Measurements from ENCODE around the gene ETNK2. TPM values are rescaled to one million over a fixed set of nuclear protein-coding genes. Genes with fewer than 3 reads are reported as not detected.

ETNK2 gene
- total RNA-seq, 2 experiments from 2014 or later: 0.75 to 1.5 TPM

DNA sequence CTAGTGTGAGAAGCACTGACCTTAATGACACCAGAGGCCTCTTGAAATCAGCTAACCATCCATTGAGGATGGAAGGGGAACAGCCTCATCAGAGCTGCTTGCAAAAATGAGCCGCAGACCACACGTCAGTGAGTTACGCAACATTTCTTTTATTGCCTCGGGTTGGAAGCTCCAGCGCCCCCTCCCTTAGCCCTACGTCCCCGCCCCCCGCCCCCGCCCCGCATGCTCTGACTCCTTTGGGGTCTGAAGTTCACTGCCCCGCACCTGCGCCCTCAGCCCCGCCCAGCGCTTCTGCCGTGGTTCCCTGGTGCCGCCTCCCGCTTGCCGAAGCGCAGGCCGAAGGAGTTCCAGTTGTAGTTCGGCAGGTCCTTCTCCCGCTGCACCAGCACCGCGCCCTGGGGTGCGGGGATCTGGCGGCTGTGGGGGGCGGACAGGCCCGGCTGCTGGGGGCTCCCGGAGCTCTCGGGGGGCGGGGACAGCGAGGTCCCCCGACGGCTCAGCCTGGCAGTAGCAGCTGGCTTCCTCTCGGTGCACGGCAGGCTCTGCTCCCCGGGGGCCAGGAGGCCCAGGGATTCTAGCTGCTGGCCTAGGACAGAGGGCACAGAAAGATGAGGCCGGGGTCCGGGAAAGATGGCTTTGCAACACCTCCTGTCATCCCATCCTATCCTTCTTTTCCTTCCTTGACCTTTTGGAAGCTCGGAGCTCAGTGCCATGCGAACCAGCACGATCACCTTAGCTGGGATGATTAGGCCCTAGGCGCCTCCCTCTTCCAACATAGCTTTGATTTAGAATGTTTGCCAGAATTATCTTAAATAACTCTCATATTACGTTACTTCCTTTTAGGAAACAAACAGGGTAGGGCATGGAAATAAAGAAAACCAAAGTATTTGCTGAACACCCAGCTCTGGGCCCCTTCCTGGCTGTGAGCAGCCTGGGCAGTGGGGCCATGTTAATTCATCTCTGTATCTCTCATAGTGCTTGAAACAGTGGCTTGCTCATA lies 38.7 kb upstream of the ETNK2 start:
- POLR2A ChIA-PET: interaction anchor here (1.0 kb wide), 1 partner anchor 188 kb away, joined by 3 read pairs; no protein-coding TSS in a partner anchor
- H3K36me3 Mint-ChIP-seq: no peaks in the 10 kb centered on the region
- H3K4me3 Mint-ChIP-seq: no peak overlapping the region
- peaks cover 22% of the 10 kb centered on the region for H3K4me1 Mint-ChIP-seq
- peaks cover 50% of the 10 kb centered on the region for H3K27me3 Mint-ChIP-seq
- DNase-seq (peak; percentile 39), ATAC-seq (ENCODE audit: low read depth) (peak; percentile 51)
- H3K9me3 Mint-ChIP-seq: peaks cover 5% of the 10 kb centered on the region
- no peak overlapping the region for H3K27ac Mint-ChIP-seq

GRCh38 chr1:204188959-204189639 lies 37.3 kb upstream of the ETNK2 start:
- POLR2A ChIA-PET: no interaction called here
- ATAC-seq (ENCODE audit: low read depth): no peak
- H3K4me1 Mint-ChIP-seq: peaks cover 13% of the 10 kb centered on the region
- no peak overlapping the region for H3K27ac Mint-ChIP-seq
- peaks cover 2% of the 10 kb centered on the region for H3K9me3 Mint-ChIP-seq
- H3K36me3 Mint-ChIP-seq: no peaks in the 10 kb centered on the region
- peaks cover 58% of the 10 kb centered on the region for H3K27me3 Mint-ChIP-seq
- DNase-seq: no peak
- no peak overlapping the region for H3K4me3 Mint-ChIP-seq

GRCh38 chr1:204186597-204186996 lies 34.8 kb upstream of the ETNK2 start:
- Mint-ChIP-seq H3K4me3 (no peak overlapping the region), H3K36me3 (no peaks in the 10 kb centered on the region), H3K27me3 (peaks cover 55% of the 10 kb centered on the region), H3K4me1 (peaks cover 13% of the 10 kb centered on the region), H3K27ac (no peak overlapping the region), H3K9me3 (peaks cover 2% of the 10 kb centered on the region)
- POLR2A ChIA-PET: no interaction called here
- no peak for DNase-seq
- no peak for ATAC-seq (ENCODE audit: low read depth)

- no peaks in the 10 kb centered on the region for H3K4me1 Mint-ChIP-seq
- DNase-seq: no peak
- H3K4me3 Mint-ChIP-seq: no peak overlapping the region
- H3K9me3 Mint-ChIP-seq: peaks cover 4% of the 10 kb centered on the region
- no peaks in the 10 kb centered on the region for H3K36me3 Mint-ChIP-seq
- no peak for ATAC-seq (ENCODE audit: low read depth)
- POLR2A ChIA-PET: no interaction called here
- H3K27me3 Mint-ChIP-seq: peaks cover 21% of the 10 kb centered on the region
- H3K27ac Mint-ChIP-seq: no peak overlapping the region
Measured at GRCh38 chr1:204181116-204181515, 29.3 kb upstream of the ETNK2 start.

DNA sequence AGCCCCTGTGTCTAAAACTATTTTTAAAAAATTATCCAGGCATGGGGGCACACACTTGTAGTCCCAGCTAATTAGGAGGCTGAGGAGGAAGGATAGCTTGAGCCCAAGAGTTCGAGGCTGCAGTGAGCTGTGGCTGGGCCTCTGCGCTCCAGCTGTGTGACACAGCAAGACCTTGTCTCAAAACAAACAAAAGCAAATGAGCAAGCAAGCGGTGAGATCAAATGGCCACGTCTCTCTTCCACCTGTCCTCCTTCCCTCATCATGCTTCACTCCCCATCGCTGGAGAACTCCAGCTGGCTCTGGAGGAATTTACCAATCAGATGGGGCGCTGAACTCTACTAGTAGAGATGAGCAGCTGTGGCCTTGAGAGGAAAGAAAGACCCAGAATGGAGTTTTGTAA lies 28.3 kb upstream of the ETNK2 start:
- no peaks in the 10 kb centered on the region for H3K36me3 Mint-ChIP-seq
- no peak for ATAC-seq (ENCODE audit: low read depth)
- POLR2A ChIA-PET: no interaction called here
- H3K4me1 Mint-ChIP-seq: no peaks in the 10 kb centered on the region
- H3K27me3 Mint-ChIP-seq: peaks cover 16% of the 10 kb centered on the region
- no peak overlapping the region for H3K4me3 Mint-ChIP-seq
- peaks cover 4% of the 10 kb centered on the region for H3K9me3 Mint-ChIP-seq
- no peak overlapping the region for H3K27ac Mint-ChIP-seq
- DNase-seq: no peak

DNA sequence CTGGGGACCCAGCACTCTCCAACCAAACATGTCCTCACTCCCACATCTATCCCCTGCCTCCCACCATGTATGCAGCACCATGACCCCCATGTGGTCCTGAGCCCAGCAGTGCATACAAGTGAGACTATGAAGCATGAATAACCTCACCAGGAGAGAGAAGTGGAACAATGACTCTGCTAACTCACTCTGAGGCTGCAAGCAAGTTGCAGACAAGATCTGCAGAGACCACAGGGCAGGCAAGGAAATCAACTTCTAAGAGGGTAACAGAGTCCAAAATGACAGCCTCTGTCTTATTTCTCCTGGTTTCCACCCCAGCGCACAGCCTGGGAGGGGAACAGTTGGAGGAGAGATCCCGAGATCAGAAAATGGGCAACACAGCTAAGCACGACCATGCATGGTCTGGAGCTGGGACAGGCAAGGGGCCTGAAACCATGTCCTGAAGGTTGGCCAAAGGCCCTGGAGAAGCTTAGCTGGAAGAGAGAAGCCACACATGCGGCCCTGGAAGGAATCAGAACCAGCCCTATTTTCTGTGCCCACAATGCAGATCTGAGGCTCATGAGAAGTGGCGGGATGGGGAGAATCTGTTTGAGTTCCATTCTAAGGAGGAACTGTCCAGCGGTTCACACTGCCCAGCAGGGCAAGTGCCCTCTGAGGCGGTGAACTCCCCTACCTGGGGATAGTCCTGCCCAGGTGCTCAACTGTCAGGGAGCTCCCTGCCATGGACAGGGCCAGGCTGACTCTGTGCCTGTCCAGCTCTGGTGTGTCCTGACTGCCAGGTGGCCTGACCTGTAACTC lies 26.8 kb upstream of the ETNK2 start:
- POLR2A ChIA-PET: no interaction called here
- ATAC-seq (ENCODE audit: low read depth): no peak
- no peak for DNase-seq
- H3K4me3 Mint-ChIP-seq: no peak overlapping the region
- no peak overlapping the region for H3K27ac Mint-ChIP-seq
- peaks cover 8% of the 10 kb centered on the region for H3K27me3 Mint-ChIP-seq
- H3K9me3 Mint-ChIP-seq: peaks cover 3% of the 10 kb centered on the region
- H3K36me3 Mint-ChIP-seq: no peaks in the 10 kb centered on the region
- H3K4me1 Mint-ChIP-seq: no peaks in the 10 kb centered on the region

DNA sequence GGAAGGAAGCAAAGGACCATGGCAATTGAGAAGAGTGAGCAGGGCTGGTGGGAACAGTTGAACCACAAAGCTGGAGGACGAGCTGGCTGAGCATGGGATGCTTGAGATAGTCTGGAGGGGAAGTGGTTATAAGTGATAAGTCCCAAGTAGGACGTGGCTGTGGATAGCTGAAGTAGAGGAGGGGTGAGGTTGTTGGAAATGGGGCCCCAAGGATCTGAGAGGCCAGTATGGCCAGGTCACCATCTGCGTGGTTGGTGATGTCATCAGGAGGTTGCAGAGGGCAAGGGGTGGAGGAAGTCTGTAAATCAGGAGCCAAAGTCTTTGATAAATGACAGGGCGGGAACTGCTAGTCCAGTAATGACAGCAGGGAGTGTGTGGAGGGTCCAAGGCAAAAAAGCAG lies 25.3 kb upstream of the ETNK2 start:
- Mint-ChIP-seq H3K27me3 (peaks cover 7% of the 10 kb centered on the region), H3K36me3 (no peaks in the 10 kb centered on the region), H3K4me1 (no peaks in the 10 kb centered on the region), H3K27ac (no peak overlapping the region), H3K9me3 (peaks cover 4% of the 10 kb centered on the region), H3K4me3 (no peak overlapping the region)
- no peak for ATAC-seq (ENCODE audit: low read depth)
- no peak for DNase-seq
- POLR2A ChIA-PET: no interaction called here

DNA sequence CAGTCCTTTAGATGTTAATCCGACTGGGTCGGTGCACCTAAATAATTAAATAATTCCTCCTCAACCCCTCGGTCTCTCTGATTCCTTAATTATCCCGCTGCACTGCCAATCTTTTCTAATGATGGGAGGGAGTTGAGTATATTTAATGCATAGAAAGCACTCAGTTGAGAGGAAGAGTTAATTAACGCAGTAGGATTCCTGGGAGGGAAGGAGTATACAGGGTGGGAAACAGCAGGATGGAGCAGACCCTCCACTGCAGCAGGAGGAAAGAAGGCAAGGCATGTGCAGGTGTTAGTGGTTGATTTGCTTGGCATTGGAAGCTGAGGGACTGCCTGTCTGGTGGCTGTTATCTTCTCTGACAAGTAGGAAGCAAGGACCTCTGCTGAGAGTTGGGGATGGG lies 24.2 kb upstream of the ETNK2 start:
- peaks cover 3% of the 10 kb centered on the region for H3K36me3 Mint-ChIP-seq
- H3K9me3 Mint-ChIP-seq: peaks cover 7% of the 10 kb centered on the region
- no peaks in the 10 kb centered on the region for H3K4me1 Mint-ChIP-seq
- POLR2A ChIA-PET: no interaction called here
- ATAC-seq (ENCODE audit: low read depth) (no peak), DNase-seq (no peak)
- no peak overlapping the region for H3K27ac Mint-ChIP-seq
- H3K4me3 Mint-ChIP-seq: no peak overlapping the region
- H3K27me3 Mint-ChIP-seq: peaks cover 3% of the 10 kb centered on the region

DNA sequence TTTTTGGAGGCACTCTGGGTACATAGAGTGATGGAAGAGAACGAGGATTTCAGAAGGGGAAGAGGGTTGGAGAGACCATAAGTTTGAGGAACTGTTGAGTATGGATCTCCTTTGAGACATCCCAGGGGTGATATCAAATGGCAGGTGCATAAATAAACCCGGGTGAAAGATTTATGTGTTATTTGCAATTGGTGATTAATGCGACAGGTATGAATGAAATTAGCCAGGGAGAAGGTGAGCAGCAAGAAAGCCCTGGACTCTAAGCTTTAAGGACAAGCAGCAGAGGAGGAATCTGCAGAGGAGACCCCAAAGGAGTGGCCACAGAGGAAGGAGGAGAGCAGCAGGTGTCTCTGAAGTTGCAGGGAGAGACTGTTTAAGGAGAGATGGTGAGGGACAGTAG lies 23.1 kb upstream of the ETNK2 start:
- Mint-ChIP-seq H3K27ac (no peak overlapping the region), H3K9me3 (peaks cover 14% of the 10 kb centered on the region), H3K27me3 (peaks cover 3% of the 10 kb centered on the region), H3K4me1 (no peaks in the 10 kb centered on the region), H3K4me3 (no peak overlapping the region), H3K36me3 (peaks cover 3% of the 10 kb centered on the region)
- ATAC-seq (ENCODE audit: low read depth) (no peak), DNase-seq (no peak)
- POLR2A ChIA-PET: no interaction called here

DNA sequence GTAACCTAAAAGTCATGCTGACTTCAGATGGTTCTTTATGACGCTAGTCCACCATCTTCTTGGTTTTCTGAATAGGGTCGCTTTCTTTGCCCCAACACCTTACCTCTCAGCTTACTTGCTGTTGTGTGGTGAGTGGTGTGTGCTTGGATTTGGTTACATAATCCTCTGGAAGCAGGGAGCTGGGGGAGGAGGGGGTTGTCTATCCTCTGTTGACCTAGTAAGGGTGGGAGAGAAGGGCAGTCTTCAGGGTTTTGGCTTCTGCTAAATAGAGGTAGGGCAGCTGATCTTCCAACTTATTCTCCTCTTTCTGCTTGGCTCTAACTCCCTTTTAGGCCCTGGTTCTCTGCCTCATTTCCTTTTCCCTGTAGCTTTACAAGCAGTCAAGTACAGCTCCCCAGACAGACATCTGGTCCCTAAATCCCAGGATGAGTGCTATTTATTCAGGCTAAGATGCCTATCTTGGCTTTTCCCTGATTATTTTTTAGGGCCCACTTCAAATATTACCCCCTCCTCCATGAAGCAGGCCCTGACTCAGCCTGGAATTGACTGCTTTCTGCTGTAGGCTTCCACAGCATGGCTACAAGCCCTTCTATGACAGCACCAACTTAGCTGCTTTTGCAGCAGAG lies 20.7 kb upstream of the ETNK2 start:
- POLR2A ChIA-PET: no interaction called here
- no peak for ATAC-seq (ENCODE audit: low read depth)
- Mint-ChIP-seq H3K4me3 (no peak overlapping the region), H3K4me1 (no peaks in the 10 kb centered on the region), H3K9me3 (peaks cover 19% of the 10 kb centered on the region), H3K36me3 (peaks cover 3% of the 10 kb centered on the region), H3K27me3 (peaks cover 3% of the 10 kb centered on the region), H3K27ac (no peak overlapping the region)
- DNase-seq: no peak

DNA sequence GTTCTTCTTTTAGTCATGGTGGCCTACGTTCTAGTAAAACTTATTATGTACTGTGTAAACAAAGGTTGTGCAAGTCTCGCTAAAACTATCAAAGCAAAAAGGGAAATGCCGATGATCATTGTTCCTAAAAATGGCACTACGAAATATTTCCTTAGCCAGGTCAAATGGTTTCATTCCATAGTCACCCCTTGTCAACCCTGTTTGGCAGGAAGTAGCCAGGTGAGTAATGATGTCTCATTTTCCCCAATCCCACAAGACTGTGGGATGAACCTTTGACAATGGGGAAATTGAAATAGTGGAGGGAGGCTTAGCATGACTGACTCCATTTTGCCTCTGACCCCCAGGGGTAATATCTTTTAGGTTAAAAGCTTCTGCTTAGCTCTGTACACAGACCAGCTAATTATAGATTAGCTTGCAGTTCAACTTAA lies 19.9 kb upstream of the ETNK2 start:
- peaks cover 19% of the 10 kb centered on the region for H3K9me3 Mint-ChIP-seq
- H3K4me3 Mint-ChIP-seq: no peak overlapping the region
- H3K27me3 Mint-ChIP-seq: peaks cover 3% of the 10 kb centered on the region

GRCh38 chr1:204170494-204171155 lies 18.8 kb upstream of the ETNK2 start:
- Mint-ChIP-seq H3K27me3 (peaks cover 3% of the 10 kb centered on the region), H3K36me3 (peaks cover 3% of the 10 kb centered on the region), H3K9me3 (peaks cover 19% of the 10 kb centered on the region), H3K27ac (no peak overlapping the region), H3K4me3 (no peak overlapping the region), H3K4me1 (no peaks in the 10 kb centered on the region)
- DNase-seq (no peak), ATAC-seq (ENCODE audit: low read depth) (no peak)
- POLR2A ChIA-PET: no interaction called here

More for the DNA sequence above, 19.9 kb upstream of the ETNK2 start:
- H3K36me3 Mint-ChIP-seq: peaks cover 3% of the 10 kb centered on the region
- POLR2A ChIA-PET: no interaction called here
- ATAC-seq (ENCODE audit: low read depth) (no peak), DNase-seq (no peak)
- H3K4me1 Mint-ChIP-seq: no peaks in the 10 kb centered on the region
- no peak overlapping the region for H3K27ac Mint-ChIP-seq

Data from activated naive CD8-positive, alpha-beta T cell treated with anti-CD3 and anti-CD28 coated beads, Interleukin-2, amount 10 ng/mL, durations not matched to agents 7 days and 5 days (primary cell).